GM12878 (cell line): Measurements from ENCODE around the gene CCBE1. TPM values are rescaled to one million over a fixed set of nuclear protein-coding genes. Genes with fewer than 3 reads are reported as not detected.

ENCODE experiments used
- ATAC-seq: fragments of 200-7000 bp; cut with Tn5 transposase; 3 replicates; pipeline ENCODE4 v1.9.1; 2020; ENCODE audit warnings: mild to moderate bottlenecking, moderate library complexity
- BruUV-seq: library from RNA; stranded (reverse); fragments of 400-500 nt; replicated peaks from 2 replicates; lab custom pipeline; 2021; lab: Mats Ljungman, UMichigan
- CTCF ChIA-PET: fragments of 300-600 bp; sonication (Branson Sonifier 250); formaldehyde crosslinking; extraction: SDS; loops from one replicate; lab custom pipeline; 2021; ENCODE audit warnings: inconsistent platforms; lab: Yijun Ruan, JAX
- POLR2A ChIA-PET: fragments of 350-600 bp; formaldehyde crosslinking; extraction: SDS; loops from one replicate; lab custom pipeline; 2021; ENCODE audit warnings: inconsistent platforms; lab: Charles Lee
- RAD21 ChIA-PET: fragments of 300-600 bp; sonication (Branson Sonifier 250); formaldehyde crosslinking; loops from one replicate; lab custom pipeline; 2023; ENCODE audit warnings: antibody characterized with exemption; ENCODE audit not compliant: unreplicated experiment; lab: Charles Lee
- SMC1A ChIA-PET: fragments of 300-600 bp; sonication (Branson Sonifier 250); formaldehyde crosslinking; loops from one replicate; lab custom pipeline; 2023; ENCODE audit not compliant: unreplicated experiment, uncharacterized antibody; lab: Charles Lee
- DNase-seq: peaks from one replicate; pipeline ENCODE4 v3.0.0-alpha.2; 2011; ENCODE audit warnings: low read depth, low spot score
- FAIRE-seq: peaks from 3 replicates; lab custom pipeline; 2011; peaks lifted over from hg19 to GRCh38; lab: Jason Lieb, UNC
- H2AFZ ChIP-seq: 2 replicates; pipeline ENCODE4 v1.6.0; 2011; ENCODE audit warnings: low read depth, low read length, control low read depth; ENCODE audit not compliant: control insufficient read depth
- H3K27ac ChIP-seq: 2 replicates; pipeline ENCODE4 v1.5.1; 2011; ENCODE audit warnings: control low read depth; ENCODE audit not compliant: control insufficient read depth, insufficient read depth
- H3K27me3 ChIP-seq, 2 experiments: replicated peaks in 1 of 2; 2 replicates each; pipeline versions ENCODE4 v1.6.0 to v1.6.1; 2011; ENCODE audit warnings: low read length in 1 of 2; ENCODE audit not compliant: control insufficient read depth in 2 of 2, insufficient read depth in 2 of 2
- H3K36me3 ChIP-seq, 2 experiments: 2 replicates each; pipeline ENCODE4 v1.5.1; 2011; ENCODE audit warnings: low read length in 1 of 2; ENCODE audit not compliant: control insufficient read depth in 2 of 2, insufficient read depth in 2 of 2
- H3K4me1 ChIP-seq: 2 replicates; pipeline ENCODE4 v1.6.1; 2011; ENCODE audit warnings: mild to moderate bottlenecking, low read length, moderate library complexity, mixed read lengths; ENCODE audit not compliant: control insufficient read depth, insufficient read depth
- H3K4me2 ChIP-seq: 2 replicates; pipeline ENCODE4 v1.6.0; 2011; ENCODE audit warnings: control low read depth; ENCODE audit not compliant: control insufficient read depth, insufficient read depth
- H3K4me3 ChIP-seq: fragments of 200-600 bp; sonication (generic); 2 replicates; pipeline ENCODE4 v1.5.1; 2016
- H3K79me2 ChIP-seq: 2 replicates; pipeline ENCODE4 v1.6.0; 2011; ENCODE audit warnings: low read length; ENCODE audit not compliant: control insufficient read depth, insufficient read depth
- H3K9ac ChIP-seq: 2 replicates; pipeline ENCODE4 v1.8.0; 2011; ENCODE audit warnings: low read length, control low read depth, mixed read lengths; ENCODE audit not compliant: control insufficient read depth, insufficient read depth
- H3K9me3 ChIP-seq: replicated peaks from 3 replicates; pipeline ENCODE4 v1.5.1; 2011; ENCODE audit warnings: mild to moderate bottlenecking, low read length; ENCODE audit not compliant: control insufficient read depth, insufficient read depth
- H4K20me1 ChIP-seq: 2 replicates; pipeline ENCODE4 v1.6.0; 2011; ENCODE audit not compliant: control insufficient read depth, insufficient read depth
- CHD4 ChIP-seq: fragments of 200-600 bp; sonication (generic); IDR thresholded peaks from 2 replicates; pipeline ENCODE4 v1.6.1; 2016; ENCODE audit warnings: mild to moderate bottlenecking
- EGR1 ChIP-seq, 2 experiments: IDR thresholded peaks; 1 replicate in 1 of 2; 2 replicates in 1 of 2; pipeline ENCODE4 v1.6.1; 2011 to 2012; ENCODE audit warnings: low read depth in 2 of 2, low read length in 2 of 2, borderline replicate concordance in 1 of 2, mild to moderate bottlenecking in 1 of 2, moderate library complexity in 1 of 2
- EP300 ChIP-seq, 2 experiments: fragments of 150-350 bp in 1 of 2; IDR thresholded peaks; 2 replicates each; pipeline ENCODE4 v1.6.1; 2011 to 2012; ENCODE audit warnings: low read depth in 2 of 2, low read length in 2 of 2, borderline replicate concordance in 1 of 2, improper control_type of control experiment in 1 of 2, inconsistent platforms in 1 of 2; ENCODE audit not compliant: control insufficient read depth in 1 of 2
- JUNB ChIP-seq: IDR thresholded peaks from 2 replicates; pipeline ENCODE4 v1.6.1; 2016; ENCODE audit warnings: antibody characterized with exemption, mild to moderate bottlenecking
- NR2F1 ChIP-seq: fragments of 450-650 bp; conservative IDR thresholded peaks from 2 replicates; pipeline ENCODE4 v1.6.1; 2017; ENCODE audit warnings: mild to moderate bottlenecking
- NRF1 ChIP-seq: conservative IDR thresholded peaks from 2 replicates; pipeline ENCODE4 v1.6.1; 2011; ENCODE audit warnings: mild to moderate bottlenecking, low read depth, low read length, improper control_type of control experiment
- PAX5 ChIP-seq: IDR thresholded peaks from 2 replicates; pipeline ENCODE4 v1.6.1; 2011; ENCODE audit warnings: low read depth, low read length, borderline replicate concordance
- PAX8 ChIP-seq: fragments of 450-650 bp; IDR thresholded peaks from 2 replicates; pipeline ENCODE4 v1.6.1; 2017; ENCODE audit warnings: mild to moderate bottlenecking, moderate library complexity
- POU2F2 ChIP-seq: IDR thresholded peaks from 3 replicates; pipeline ENCODE4 v1.6.1; 2011; ENCODE audit warnings: low read depth, mild to moderate bottlenecking, low read length, borderline replicate concordance
- RFX5 ChIP-seq: IDR thresholded peaks from 2 replicates; pipeline ENCODE4 v1.6.1; 2011; ENCODE audit warnings: low read depth, low read length, improper control_type of control experiment
- SMARCA5 ChIP-seq: fragments of 450-650 bp; IDR thresholded peaks from 2 replicates; pipeline ENCODE4 v1.6.1; 2017; ENCODE audit warnings: mild to moderate bottlenecking
- SREBF1 ChIP-seq: IDR thresholded peaks from 2 replicates; pipeline ENCODE4 v1.6.1; 2012; ENCODE audit warnings: mild to moderate bottlenecking, low read length
- TAF1 ChIP-seq: IDR thresholded peaks from 2 replicates; pipeline ENCODE4 v1.6.1; 2011; ENCODE audit warnings: mild to moderate bottlenecking, low read depth, low read length, borderline replicate concordance
- TCF12 ChIP-seq: IDR thresholded peaks from 2 replicates; pipeline ENCODE4 v1.6.1; 2011; ENCODE audit warnings: low read depth, mild to moderate bottlenecking, low read length
- WGBS: methylation state at CpG from one replicate; pipeline ENCODE4 v1.1.6; 2016; ENCODE audit warnings: low lambda C conversion rate; ENCODE audit not compliant: insufficient replicate concordance, insufficient coverage; ENCODE audit errors: missing lambda C conversion rate; 5-methylcytosine and 5-hydroxymethylcytosine counted together
- in situ Hi-C: fragments of 300-500 bp; cut with MboI; formaldehyde crosslinking; loops from 9 replicates; pipeline ENCODE4 v1.14.3; 2018; ENCODE audit warnings: mixed read lengths
- intact Hi-C: fragments of 100-400 bp; cut with micrococcal nuclease; formaldehyde crosslinking; loops from one replicate; pipeline ENCODE4 v1.14.2; 2022; ENCODE audit not compliant: unreplicated experiment
- polyA plus RNA-seq, 11 experiments: library from polyadenylated mRNA; depleted of rRNA in 4 of 11; unstranded in 6 of 11; stranded (reverse) in 5 of 11; fragments of >200 nt; fragmentation: Nextera tagmentation in 4 of 11; fragmentation: Illumina TruSeq in 1 of 11; extraction: Ambion mirVana in 4 of 11; extraction: Trizol in 1 of 11; gene quantifications; 1 replicate in 1 of 11; 2 replicates in 10 of 11; pipeline versions ENCODE4 v1.2.1 to v1.2.3, GENCODE V29; 2011 to 2016; ENCODE audit warnings: inconsistent platforms in 2 of 11, missing spikeins in 2 of 11, low read depth in 1 of 11
- total RNA-seq, 4 experiments: library from RNA; depleted of rRNA in 3 of 4; stranded (reverse); fragments of >200 nt in 3 of 4; fragmentation: Illumina TruSeq in 1 of 4; extraction: Trizol in 1 of 4; gene quantifications; 2 replicates each; pipeline versions ENCODE4 v1.2.1 to v1.2.3, GENCODE V29; 2013 to 2021
- TF ChIP-seq, protein P1 (sequence below): fragments of 450-650 bp; IDR thresholded peaks from 2 replicates; pipeline ENCODE4 v1.6.1; 2017; ENCODE audit warnings: borderline replicate concordance

Gene CCBE1
- total and polyA plus RNA-seq, 10 of the 15 experiments (the other 5 are each of a cell fraction or from before 2014, with no cell fraction given), result 0.03 to 0.49 (median 0.04) TPM; not detected in 7

DNA sequence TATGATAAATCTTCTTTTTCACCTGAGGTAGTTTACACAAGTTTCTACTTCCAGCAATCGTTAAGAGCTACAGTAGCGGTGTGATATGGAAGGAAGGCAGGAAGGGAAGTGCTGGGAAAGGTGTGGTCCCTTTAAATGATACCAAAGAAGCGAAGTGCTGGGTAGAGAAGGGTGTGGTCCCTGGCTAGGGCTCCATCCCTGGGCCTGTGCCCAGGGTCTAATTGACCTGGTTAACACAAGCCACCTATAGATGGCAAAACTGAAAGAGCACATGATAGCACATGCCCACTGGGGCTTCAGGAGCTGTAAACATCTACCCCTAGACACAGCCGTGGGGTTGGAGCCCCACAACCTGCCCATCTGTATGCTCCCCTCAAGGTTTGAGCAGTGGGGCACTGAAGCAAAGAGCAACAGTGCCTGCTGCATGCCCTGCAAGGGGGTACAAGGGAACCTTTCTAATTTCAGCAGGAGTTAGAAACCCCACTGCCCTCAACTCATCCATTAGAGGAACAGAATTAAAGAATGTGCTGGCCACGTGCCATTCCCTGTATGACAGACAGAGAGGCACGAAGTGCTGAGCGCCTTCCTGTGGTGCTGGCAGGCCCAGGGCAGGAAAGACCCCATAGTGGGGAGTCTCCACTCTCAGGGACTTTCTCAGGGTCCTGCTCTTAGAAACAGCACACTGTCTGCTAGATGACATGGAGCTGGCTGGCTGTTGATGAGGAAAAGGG, 185.0 kb downstream of the CCBE1 start:
- no peaks in the 10 kb centered on the region for H3K4me1 ChIP-seq
- ChIA-PET CTCF (no interaction called here), SMC1A (no interaction called here), POLR2A (no interaction called here), RAD21 (no interaction called here)
- H3K9ac ChIP-seq, result no peak overlapping the region
- FAIRE-seq (no peak), ATAC-seq (no peak), DNase-seq (no peak)
- peaks cover 2 to 4% of the 10 kb centered on the region in 2 experiments; a peak in 2 of 4 replicates for H3K27me3 ChIP-seq
- no peak overlapping the region for H2AFZ ChIP-seq
- intact Hi-C loops, result no loop called here
- no peak overlapping the region for H3K4me3 ChIP-seq
- no peak overlapping the region for H3K4me2 ChIP-seq
- no peak for TF ChIP-seq POU2F2
- no peak for TF ChIP-seq SREBF1
- no peaks in the 10 kb centered on the region for H3K9me3 ChIP-seq
- H4K20me1 ChIP-seq, result no peaks in the 10 kb centered on the region
- no peaks in the 10 kb centered on the region for H3K79me2 ChIP-seq
- H3K27ac ChIP-seq, result no peak overlapping the region
- no TSS peak for BruUV-seq
- 21% methylated on average over 7 of the region's 7 CpGs for whole genome bisulfite sequencing
- in situ Hi-C loops, result no loop called here
- H3K36me3 ChIP-seq, result no peaks in the 10 kb centered on the region

DNA sequence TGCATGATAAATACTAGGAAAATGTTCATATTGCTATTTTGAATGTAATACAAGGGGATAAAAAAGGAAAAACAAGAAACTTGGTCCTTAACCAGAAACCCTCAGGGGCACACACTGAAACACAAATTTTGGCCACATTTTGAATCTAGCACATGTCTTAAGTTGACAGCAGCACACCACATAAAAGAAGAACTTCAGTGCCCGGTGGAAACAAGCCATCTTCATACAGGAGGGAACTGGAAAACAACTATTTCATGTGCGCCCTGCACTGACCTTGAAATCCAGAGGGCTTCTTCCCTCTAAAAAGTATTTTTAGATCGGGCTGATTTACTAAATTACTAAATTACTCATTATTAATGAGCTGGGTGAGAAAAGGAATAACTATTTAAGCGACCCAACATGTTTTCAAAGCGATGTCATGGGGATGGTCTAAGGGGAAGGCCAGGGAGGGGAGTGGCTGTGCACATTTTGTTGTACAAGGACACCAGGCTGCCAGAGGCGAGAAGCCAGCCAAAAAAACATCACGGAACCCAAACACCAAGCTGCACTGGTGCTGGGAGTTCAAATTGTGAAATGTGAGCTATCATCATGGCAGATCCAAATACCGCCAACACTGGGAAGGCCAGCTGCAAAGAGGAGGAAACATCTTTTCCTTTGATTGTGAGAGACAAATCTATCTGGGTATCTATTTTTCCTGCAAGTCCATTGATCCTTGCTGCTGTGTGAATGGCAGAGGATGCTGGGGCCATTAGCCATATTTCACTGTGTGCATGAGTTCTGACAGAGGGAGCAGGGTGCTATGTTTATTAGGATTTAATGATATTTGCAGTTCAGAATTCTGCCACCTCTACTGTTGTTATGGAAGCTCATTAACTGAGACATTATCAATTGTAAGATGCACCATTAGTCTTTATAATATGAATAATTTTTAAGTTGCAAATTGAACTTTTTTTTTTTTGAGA, 187.5 kb downstream of the CCBE1 start:
- intact Hi-C loops, result no loop called here
- FAIRE-seq, result no peak
- no peak overlapping the region for H3K9ac ChIP-seq
- TF ChIP-seq SMARCA5 (no peak), TAF1 (no peak), RFX5 (no peak), NRF1 (no peak), PAX5 (no peak), JUNB (no peak), PAX8 (no peak), TCF12 (no peak), NR2F1 (no peak), EGR1 (IDR thresholded peaks at IDR 0.05; ENCODE audit: borderline replicate concordance in 1 of 2, low read depth in 2 of 2, low read length in 2 of 2) (no peak), CHD4 (no peak), EP300 (IDR thresholded peaks at IDR 0.05; ENCODE audit: borderline replicate concordance in 1 of 2, control insufficient read depth in 1 of 2, low read depth in 2 of 2, low read length in 2 of 2) (no peak)
- TF ChIP-seq, protein P1, sequence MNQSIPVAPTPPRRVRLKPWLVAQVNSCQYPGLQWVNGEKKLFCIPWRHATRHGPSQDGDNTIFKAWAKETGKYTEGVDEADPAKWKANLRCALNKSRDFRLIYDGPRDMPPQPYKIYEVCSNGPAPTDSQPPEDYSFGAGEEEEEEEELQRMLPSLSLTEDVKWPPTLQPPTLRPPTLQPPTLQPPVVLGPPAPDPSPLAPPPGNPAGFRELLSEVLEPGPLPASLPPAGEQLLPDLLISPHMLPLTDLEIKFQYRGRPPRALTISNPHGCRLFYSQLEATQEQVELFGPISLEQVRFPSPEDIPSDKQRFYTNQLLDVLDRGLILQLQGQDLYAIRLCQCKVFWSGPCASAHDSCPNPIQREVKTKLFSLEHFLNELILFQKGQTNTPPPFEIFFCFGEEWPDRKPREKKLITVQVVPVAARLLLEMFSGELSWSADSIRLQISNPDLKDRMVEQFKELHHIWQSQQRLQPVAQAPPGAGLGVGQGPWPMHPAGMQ, result no peak

More for the DNA sequence above, 187.5 kb downstream of the CCBE1 start:
- in situ Hi-C loops, result no loop called here
- H3K4me1 ChIP-seq, result no peaks in the 10 kb centered on the region
- peaks cover 1 to 4% of the 10 kb centered on the region in 2 experiments; a peak in 2 of 4 replicates for H3K27me3 ChIP-seq
- no peak overlapping the region for H3K27ac ChIP-seq
- ATAC-seq (no peak), DNase-seq (no peak)
- no TSS peak for BruUV-seq
- H2AFZ ChIP-seq, result no peak overlapping the region
- ChIA-PET RAD21 (no interaction called here), SMC1A (no interaction called here), POLR2A (no interaction called here), CTCF (interaction anchor here (0.7 kb wide), 1 partner anchor 206 kb away, joined by 3 read pairs; no protein-coding TSS in a partner anchor)
- no peaks in the 10 kb centered on the region for H3K9me3 ChIP-seq
- 17% methylated on average over 8 of the region's 8 CpGs for WGBS
- no peaks in the 10 kb centered on the region for H4K20me1 ChIP-seq
- H3K36me3 ChIP-seq, result no peaks in the 10 kb centered on the region
- no peak overlapping the region for H3K4me2 ChIP-seq
- no peak overlapping the region for H3K4me3 ChIP-seq
- H3K79me2 ChIP-seq, result no peaks in the 10 kb centered on the region
